MM.1S (cell line): ENCODE results near the gene SLC4A11.

ENCODE experiments used
- EZH2 ChIP-seq: fragments of 300-600 bp; sonication (generic); optimal IDR thresholded peaks from 2 replicates; pipeline ENCODE3; 2017; ENCODE audit warnings: low read depth, mild to moderate bottlenecking, antibody characterized with exemption, low read length, mixed read lengths
- TF ChIP-seq, protein P1 (sequence below): fragments of 300-600 bp; sonication (generic); IDR thresholded peaks from 2 replicates; pipeline ENCODE4 v1.5.1; 2016; ENCODE audit warnings: antibody characterized with exemption, low read length, mixed read lengths

DNA sequence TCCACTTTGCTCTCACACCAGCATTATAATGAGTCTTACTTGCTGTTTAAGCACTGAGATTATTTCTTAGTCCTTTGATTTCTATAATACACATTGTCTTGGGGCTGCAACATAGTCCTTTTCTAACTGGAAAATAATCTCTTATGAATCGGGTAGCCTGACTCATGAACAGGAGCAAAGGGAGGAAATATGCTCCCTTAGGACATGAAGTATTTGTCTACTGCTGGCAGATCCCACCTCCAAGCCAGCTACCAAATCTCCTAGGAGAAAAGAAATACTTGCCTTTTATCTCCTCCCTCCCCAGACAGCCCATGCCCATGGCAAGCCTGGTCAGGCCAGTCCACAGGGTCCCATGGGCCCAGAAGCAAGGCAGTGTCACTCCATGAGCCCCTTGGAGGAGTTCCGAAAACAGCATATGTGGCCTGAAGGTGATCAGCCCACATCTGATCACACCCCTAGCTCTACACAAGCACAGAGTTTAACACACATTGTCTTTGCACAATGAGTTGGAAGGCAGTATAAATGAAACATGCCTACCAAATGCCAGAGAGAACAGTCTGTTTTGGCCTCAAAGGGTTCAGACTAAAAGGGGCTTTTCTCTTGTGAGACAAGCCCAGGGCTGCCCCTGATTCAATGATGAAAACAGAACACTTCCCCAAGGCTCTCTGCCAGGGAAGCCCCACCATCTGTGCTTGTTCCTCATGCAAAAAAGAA, 37.1 kb upstream of the SLC4A11 start:
- TF ChIP-seq, protein P1, sequence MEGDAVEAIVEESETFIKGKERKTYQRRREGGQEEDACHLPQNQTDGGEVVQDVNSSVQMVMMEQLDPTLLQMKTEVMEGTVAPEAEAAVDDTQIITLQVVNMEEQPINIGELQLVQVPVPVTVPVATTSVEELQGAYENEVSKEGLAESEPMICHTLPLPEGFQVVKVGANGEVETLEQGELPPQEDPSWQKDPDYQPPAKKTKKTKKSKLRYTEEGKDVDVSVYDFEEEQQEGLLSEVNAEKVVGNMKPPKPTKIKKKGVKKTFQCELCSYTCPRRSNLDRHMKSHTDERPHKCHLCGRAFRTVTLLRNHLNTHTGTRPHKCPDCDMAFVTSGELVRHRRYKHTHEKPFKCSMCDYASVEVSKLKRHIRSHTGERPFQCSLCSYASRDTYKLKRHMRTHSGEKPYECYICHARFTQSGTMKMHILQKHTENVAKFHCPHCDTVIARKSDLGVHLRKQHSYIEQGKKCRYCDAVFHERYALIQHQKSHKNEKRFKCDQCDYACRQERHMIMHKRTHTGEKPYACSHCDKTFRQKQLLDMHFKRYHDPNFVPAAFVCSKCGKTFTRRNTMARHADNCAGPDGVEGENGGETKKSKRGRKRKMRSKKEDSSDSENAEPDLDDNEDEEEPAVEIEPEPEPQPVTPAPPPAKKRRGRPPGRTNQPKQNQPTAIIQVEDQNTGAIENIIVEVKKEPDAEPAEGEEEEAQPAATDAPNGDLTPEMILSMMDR: no peak
- TF ChIP-seq EZH2: no peak
